Stimulated activated CD8-positive, alpha-beta memory T cell treated with anti-CD3 and anti-CD28 coated beads, Interleukin-7, amount 100 ng/mL, for 1 hour (primary cell): Measurements from ENCODE around the gene PKP4.

Experiments used
- DNase-seq, 2 donors: peaks; one replicate each; pipeline ENCODE4 v3.0.0-alpha.2; 2020; ENCODE audit warnings: low read depth in 2 of 2

The PKP4 gene

GRCh38 chr2:158544998-158545397, 88.2 kb downstream of the PKP4 start:
- no peak for DNase-seq

GRCh38 chr2:158546412-158547144, 89.8 kb downstream of the PKP4 start:
- no peak for DNase-seq

- no peak for DNase-seq
These were observed 96.5 kb downstream of the PKP4 start for GRCh38 chr2:158553257-158553656.

GRCh38 chr2:158554996-158555395, 98.2 kb downstream of the PKP4 start:
- no peak for DNase-seq

DNA sequence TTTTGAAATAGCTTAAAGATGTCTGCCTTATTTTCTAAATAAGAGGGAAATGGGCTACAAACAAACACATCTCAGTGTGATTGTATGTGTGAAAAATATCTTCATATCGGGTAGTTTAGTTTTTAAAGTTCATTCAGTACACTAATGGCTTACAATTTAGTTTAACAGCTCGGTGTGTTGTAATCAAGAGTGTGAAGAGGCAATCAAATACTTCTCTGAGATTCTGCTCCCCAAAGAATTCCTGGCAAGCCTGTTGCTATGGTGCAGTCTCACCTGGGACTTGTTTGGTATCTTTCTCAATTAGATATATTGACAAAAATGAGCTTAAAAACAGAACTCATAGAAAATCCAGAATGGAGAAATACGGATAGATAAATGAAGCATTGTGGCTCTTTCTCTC, 99.4 kb downstream of the PKP4 start:
- DNase-seq: no peak

DNA sequence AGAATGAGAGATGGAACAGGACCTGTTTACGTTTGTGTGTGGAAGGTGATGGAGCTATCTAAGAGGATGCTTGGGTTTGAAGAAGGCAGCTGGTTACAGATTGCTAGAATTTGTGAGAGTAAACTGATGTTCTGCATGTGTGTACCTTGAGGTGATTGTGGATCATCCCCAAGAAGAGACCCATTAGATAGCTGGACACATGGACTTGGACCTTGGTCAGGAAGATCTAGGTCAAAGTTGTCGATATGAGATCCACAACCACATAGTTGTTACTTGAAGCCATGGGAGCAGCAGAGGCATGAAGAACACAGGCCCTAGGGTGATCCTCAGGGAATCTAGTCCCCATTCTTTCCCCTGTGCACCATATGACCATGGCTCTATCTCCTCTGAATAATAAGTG, 101.0 kb downstream of the PKP4 start:
- DNase-seq: no peak

DNA sequence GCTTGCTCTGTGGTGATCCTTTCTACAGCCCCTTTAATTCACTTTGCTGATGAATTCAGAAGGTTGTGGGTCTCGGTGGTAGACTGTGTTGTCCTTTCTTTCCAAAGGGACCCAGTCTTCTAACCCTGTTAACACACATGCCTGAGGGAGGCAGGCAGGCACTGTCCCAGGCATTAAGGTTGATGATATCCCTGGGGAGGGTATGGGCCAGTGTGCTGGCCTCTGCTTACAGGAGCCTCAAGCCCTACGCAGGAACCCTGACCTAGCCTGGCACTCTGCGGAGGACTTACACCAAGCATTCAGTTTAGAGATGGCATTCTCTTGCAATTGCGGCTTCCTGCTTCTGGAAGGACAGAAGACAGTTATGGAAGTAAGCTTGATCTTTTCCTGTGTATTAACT, 102.5 kb downstream of the PKP4 start:
- no peak for DNase-seq

DNA sequence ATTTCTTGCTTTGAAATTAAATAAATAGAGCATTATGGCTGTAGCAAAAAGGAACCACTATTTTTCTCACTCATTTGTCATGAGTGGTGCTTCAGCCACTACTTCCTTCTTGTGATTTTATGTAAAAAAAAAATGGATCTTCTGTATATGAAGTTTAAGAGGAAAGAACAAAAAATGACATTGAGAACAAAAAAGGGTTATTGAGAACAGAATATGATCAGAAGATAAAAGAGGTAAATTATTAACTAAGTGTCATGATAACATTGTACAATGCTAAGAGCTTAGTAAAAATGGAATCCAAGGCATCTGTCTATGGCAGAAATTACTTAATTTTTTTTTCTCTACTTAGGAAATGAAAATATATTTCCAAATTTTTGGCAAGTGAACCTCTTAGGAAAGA, 103.5 kb downstream of the PKP4 start:
- DNase-seq: no peak

DNA sequence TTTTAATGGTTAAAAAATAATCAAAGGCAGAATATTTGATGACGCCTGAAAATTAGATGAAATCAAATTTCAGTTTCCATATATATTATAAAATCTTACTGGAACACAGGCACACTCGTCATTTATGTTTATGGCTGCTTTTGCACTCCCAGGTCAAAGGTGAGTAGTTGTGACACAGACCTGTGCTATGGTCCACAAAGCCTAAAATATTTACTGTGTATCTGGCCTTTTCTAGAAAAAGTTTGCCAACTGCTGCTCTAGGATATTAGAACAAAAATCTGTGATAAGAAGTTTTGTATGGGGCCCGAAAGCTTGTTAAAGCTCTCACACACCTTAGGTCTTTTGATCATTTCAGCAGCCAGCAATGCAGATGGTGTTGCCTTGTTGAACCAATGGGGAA, 104.3 kb downstream of the PKP4 start:
- no peak for DNase-seq

DNA sequence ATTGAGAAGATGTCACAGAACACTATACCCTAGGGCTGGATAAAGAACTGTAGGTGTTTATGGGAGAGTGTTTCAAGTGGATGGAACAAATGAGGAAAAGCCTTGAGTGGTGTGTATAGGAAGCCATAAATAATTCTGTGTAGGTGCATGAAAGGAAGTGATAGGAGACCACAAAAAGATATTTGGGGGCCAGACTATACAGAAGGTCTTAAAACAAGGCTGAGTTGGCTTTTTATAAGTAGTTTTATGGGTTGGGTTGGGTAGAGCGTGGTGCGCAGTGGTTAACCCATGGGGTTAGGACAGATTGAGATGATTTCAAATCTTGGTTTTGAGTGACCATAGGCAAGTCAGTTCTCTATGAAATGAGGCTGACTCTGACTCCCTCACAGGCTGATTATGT, 110.5 kb downstream of the PKP4 start:
- DNase-seq: no peak

GRCh38 chr2:158569284-158569683, 112.5 kb downstream of the PKP4 start:
- no peak for DNase-seq

DNA sequence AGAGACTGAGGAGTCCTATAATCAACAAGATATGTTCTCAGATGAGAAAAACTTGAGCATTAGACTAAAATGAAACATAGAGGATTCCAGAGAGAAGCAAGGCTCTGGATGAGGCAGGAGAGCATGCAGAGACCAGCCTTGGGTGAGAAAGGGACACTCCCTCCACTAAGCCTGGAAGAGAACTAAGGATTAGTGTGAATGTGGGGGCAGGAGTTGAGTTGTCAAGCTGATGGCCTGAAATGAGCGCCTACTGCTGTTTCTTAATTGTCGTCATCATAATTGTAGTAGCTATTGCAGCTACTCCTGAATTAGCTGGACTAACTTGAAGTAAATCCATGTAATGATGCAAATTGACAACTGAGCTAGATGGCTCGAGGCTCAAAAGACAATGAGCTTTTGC, 114.1 kb downstream of the PKP4 start:
- no peak for DNase-seq

DNA sequence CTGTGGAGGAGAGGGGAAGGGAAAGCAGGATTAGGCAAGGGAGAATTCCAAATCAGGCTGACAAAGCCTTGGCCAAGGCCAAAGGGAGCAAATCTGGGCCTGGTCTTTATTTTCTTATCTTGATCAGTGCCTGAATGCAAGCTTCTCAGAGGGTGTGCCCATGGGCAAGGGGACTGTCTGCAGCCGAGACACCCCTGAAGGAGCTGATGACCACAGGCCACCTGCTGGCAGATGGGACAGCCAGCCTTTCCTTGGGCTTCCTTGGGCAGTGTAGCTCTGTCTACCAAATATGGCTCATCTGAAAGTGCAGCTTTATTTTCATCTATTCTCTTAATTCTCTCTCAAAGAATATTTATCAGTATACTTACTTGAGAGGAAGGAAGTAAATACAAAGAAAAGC, 117.0 kb downstream of the PKP4 start:
- no peak for DNase-seq

DNA sequence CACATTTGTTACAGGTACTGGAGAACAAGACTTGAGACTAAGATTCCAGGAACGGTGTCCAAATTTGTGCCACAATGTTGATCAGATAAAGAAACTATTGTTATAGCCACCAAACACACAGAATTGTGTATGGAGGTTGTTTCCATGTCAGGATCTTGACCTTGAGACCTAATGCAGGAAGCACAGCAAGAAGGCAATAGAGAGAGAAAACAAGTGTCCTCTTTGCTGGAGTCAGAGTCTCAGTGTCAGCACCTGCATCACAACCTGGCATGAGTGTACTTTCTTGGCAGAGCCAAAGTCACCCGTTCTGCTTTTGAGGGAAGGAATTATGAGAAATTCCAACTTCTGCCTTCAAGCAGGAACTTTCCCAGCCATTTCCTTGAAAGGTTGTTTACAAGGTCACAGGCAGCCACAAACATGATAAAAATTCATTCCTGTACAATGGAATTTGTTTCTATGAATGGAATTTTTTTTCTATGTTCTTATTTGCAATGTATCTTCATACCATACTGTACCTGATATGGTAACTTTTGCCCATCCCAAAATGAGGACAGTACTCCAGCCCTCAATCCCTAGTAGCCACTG, 118.4 kb downstream of the PKP4 start:
- no peak for DNase-seq

DNA sequence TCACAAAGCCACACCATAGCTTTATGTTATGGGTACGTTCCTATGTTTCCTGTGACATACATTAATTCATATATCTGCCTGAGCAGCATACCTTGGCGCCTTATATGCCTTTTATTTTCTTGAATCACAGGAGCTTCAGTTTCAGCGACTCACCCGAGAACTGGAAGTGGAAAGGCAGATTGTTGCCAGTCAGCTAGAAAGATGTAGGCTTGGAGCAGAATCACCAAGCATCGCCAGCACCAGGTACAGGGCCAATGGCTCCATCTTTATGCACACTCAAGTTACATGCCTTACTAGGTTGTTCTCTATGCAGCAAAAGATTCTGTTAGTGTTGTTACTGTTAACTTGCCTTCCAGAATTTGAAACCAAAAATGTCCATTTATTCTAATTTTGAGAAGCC, 120.4 kb downstream of the PKP4 start:
- no peak for DNase-seq

- DNase-seq: no peak
These were observed 122.1 kb downstream of the PKP4 start for GRCh38 chr2:158578703-158579330.

- no peak for DNase-seq
These were observed 123.2 kb downstream of the PKP4 start for GRCh38 chr2:158579928-158580327.

- DNase-seq: no peak
These were observed 124.0 kb downstream of the PKP4 start for GRCh38 chr2:158580760-158581159.

GRCh38 chr2:158582670-158583069, 125.9 kb downstream of the PKP4 start:
- no peak for DNase-seq

- no peak for DNase-seq
These were observed 127.2 kb downstream of the PKP4 start for GRCh38 chr2:158583923-158584322.

DNA sequence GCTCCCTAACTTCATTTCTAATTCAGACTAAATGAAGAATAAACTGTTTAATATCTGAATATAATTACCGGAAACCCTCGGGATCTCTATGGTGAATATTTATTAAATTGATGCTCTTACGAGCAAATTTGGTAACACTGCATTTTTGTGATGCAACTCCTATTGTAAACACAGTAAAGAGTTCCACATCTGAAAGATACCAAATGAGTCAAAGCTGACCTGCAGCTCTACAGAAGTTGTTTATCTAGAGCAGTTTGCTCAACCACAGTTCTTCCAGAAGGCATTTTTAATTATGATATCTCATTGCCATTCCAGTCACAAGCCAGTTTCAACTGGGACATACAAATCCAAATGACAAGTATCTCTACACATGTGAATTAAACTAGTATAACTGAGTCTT, 129.7 kb downstream of the PKP4 start:
- DNase-seq: no peak

DNA sequence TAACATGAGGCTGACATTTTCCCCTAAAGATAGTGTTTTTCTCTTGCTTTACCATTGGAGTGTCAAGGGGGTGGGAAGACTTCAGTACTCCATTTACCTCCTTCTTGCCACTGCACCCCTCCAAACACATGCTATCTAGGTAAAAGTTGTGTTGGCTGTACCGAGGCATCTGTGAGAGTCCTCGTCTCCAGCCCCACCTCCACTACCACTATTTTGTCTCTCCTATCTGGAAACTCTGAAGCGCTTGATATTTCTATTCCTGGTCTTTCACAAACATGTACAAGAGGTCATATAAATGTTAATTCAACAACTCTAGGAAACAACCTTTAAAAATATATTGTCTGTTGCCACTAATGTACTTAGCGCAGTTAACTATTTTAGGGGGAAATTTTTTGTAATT, 132.6 kb downstream of the PKP4 start:
- DNase-seq: no peak

DNA sequence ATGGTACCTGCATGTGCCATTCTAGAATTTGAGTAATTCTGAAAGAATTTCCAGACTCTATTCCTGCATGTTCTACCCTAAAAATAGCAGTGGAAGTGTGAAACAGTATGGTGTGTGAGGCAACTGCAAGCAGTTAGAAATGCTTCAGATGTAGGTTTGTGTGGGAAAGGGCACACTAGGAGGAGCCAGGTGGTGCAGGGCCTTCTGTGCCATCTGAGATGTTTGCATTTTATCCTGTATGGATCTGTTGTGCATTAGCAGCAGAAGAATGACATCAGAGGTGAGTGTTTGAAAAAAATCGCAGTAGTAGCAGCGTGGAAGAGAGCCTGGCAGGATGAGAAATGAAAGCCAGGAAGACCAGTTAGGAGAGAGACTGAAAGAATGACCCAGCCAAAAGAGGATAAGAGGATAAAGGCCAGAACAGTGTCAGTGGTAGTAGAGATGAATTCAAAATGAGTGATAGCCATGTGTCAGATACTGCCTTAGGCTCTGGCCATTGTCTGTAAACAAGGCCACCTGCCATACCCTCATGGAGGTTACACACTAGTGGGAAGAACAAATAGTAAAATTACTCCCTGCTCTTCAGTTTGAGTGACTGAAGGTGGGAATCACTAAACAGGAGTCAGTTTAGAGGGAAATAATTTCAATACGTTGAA, 142.2 kb downstream of the PKP4 start:
- DNase-seq: no peak
